ENCODE measurements around the gene TEX52. TPM values are rescaled to one million over a fixed set of nuclear protein-coding genes. Genes with fewer than 3 reads are reported as not detected.

TEX52 gene
- total and polyA plus RNA-seq, 2 of the 13 experiments (the other 11 are each of a cell fraction or from before 2014, with no cell fraction given) = 0.05 TPM; not detected in 1

GRCh38 chr12:2886768-2887450, 30.1 kb upstream of the TEX52 start (continued):
- TF ChIP-seq, protein P1, sequence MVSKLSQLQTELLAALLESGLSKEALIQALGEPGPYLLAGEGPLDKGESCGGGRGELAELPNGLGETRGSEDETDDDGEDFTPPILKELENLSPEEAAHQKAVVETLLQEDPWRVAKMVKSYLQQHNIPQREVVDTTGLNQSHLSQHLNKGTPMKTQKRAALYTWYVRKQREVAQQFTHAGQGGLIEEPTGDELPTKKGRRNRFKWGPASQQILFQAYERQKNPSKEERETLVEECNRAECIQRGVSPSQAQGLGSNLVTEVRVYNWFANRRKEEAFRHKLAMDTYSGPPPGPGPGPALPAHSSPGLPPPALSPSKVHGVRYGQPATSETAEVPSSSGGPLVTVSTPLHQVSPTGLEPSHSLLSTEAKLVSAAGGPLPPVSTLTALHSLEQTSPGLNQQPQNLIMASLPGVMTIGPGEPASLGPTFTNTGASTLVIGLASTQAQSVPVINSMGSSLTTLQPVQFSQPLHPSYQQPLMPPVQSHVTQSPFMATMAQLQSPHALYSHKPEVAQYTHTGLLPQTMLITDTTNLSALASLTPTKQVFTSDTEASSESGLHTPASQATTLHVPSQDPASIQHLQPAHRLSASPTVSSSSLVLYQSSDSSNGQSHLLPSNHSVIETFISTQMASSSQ (IDR thresholded peaks at IDR 0.05; ENCODE audit: low read depth) = peak; percentile 52; the same call in 1 of the 2 replicates
- TF ChIP-seq, protein P1 (CRISPR knock-in tag; IDR thresholded peaks at IDR 0.05; ENCODE audit: borderline replicate concordance) = no peak
- TF ChIP-seq TBX2 (CRISPR knock-in tag; IDR thresholded peaks at IDR 0.05; ENCODE audit: borderline replicate concordance) = no peak
- TF ChIP-seq ARNT2 (CRISPR knock-in tag; IDR thresholded peaks at IDR 0.05; ENCODE audit: low read depth) = no peak
- no peak for TF ChIP-seq DNMT1 (CRISPR knock-in tag; IDR thresholded peaks at IDR 0.05)
- TF ChIP-seq ZNF883 (CRISPR knock-in tag; IDR thresholded peaks at IDR 0.05; ENCODE audit: not compliant biosample characterization) = no peak
- peak; percentile 52 for TF ChIP-seq FOSL2 (CRISPR knock-in tag; IDR thresholded peaks at IDR 0.05)
- no peak for TF ChIP-seq ZC3H13 (CRISPR knock-in tag; IDR thresholded peaks at IDR 0.05)
- no peak for TF ChIP-seq ELF1 (CRISPR knock-in tag; IDR thresholded peaks at IDR 0.05)
- no peak for TF ChIP-seq CAMTA2 (CRISPR knock-in tag; IDR thresholded peaks at IDR 0.05; ENCODE audit: borderline replicate concordance)
- TF ChIP-seq NR2F6 (IDR thresholded peaks at IDR 0.05) = peak; percentile 70
- TF ChIP-seq NR2F6 (CRISPR knock-in tag; IDR thresholded peaks at IDR 0.05) = peak; percentile 63
- no peak for TF ChIP-seq TP53 (CRISPR knock-in tag; conservative IDR thresholded peaks at IDR 0.05)
- TF ChIP-seq, protein P2, sequence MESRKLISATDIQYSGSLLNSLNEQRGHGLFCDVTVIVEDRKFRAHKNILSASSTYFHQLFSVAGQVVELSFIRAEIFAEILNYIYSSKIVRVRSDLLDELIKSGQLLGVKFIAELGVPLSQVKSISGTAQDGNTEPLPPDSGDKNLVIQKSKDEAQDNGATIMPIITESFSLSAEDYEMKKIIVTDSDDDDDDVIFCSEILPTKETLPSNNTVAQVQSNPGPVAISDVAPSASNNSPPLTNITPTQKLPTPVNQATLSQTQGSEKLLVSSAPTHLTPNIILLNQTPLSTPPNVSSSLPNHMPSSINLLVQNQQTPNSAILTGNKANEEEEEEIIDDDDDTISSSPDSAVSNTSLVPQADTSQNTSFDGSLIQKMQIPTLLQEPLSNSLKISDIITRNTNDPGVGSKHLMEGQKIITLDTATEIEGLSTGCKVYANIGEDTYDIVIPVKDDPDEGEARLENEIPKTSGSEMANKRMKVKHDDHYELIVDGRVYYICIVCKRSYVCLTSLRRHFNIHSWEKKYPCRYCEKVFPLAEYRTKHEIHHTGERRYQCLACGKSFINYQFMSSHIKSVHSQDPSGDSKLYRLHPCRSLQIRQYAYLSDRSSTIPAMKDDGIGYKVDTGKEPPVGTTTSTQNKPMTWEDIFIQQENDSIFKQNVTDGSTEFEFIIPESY (CRISPR knock-in tag; IDR thresholded peaks at IDR 0.05) = no peak
- no peak for TF ChIP-seq ZNF44 (CRISPR knock-in tag; IDR thresholded peaks at IDR 0.05)
- 0 out of 2 replicates have a peak, but pooled peaks have one; percentile 27 for TF ChIP-seq NCOR1 (IDR thresholded peaks at IDR 0.05; ENCODE audit: borderline replicate concordance, low read length)
- no peak for TF ChIP-seq ZNF788 (CRISPR knock-in tag; IDR thresholded peaks at IDR 0.05; ENCODE audit: borderline replicate concordance)
- TF ChIP-seq MXI1 (IDR thresholded peaks at IDR 0.05; ENCODE audit: borderline replicate concordance, low read depth, low read length) = no peak
- TF ChIP-seq NR2F1 (CRISPR knock-in tag; IDR thresholded peaks at IDR 0.05) = peak in 1 of 2 experiments; percentile 69; a peak in 2 of 4 replicates
- TF ChIP-seq SNAPC5 (CRISPR knock-in tag; IDR thresholded peaks at IDR 0.05; ENCODE audit: borderline replicate concordance) = no peak
- no peak for TF ChIP-seq FOXP1 (IDR thresholded peaks at IDR 0.05)
- TF ChIP-seq FOXP1 (CRISPR knock-in tag; IDR thresholded peaks at IDR 0.05) = no peak

Data from HepG2 (cell line).